Forelimb muscle (tissue), 1 donor: ENCODE results near the gene KRTAP10-11. TPM values are rescaled to one million over a fixed set of nuclear protein-coding genes. Genes with fewer than 3 reads are reported as not detected.
"Not testable (repeated sequence)": the region's sequence is repeated elsewhere in the genome, so short reads cannot be mapped to it uniquely, and the experiment has no call there.

Experiments used
- DNase-seq: peaks from one replicate; pipeline ENCODE4 v3.0.0-alpha.2; 2013; ENCODE audit warnings: low read depth
- polyA plus RNA-seq: library from polyadenylated mRNA; unstranded; fragments of 120-200 nt; gene quantifications from one replicate; pipeline ENCODE4 v1.2.1, GENCODE V29; 2013; ENCODE audit not compliant: insufficient read length

The KRTAP10-11 gene
- polyA plus RNA-seq, 1 donor = not detected

DNA sequence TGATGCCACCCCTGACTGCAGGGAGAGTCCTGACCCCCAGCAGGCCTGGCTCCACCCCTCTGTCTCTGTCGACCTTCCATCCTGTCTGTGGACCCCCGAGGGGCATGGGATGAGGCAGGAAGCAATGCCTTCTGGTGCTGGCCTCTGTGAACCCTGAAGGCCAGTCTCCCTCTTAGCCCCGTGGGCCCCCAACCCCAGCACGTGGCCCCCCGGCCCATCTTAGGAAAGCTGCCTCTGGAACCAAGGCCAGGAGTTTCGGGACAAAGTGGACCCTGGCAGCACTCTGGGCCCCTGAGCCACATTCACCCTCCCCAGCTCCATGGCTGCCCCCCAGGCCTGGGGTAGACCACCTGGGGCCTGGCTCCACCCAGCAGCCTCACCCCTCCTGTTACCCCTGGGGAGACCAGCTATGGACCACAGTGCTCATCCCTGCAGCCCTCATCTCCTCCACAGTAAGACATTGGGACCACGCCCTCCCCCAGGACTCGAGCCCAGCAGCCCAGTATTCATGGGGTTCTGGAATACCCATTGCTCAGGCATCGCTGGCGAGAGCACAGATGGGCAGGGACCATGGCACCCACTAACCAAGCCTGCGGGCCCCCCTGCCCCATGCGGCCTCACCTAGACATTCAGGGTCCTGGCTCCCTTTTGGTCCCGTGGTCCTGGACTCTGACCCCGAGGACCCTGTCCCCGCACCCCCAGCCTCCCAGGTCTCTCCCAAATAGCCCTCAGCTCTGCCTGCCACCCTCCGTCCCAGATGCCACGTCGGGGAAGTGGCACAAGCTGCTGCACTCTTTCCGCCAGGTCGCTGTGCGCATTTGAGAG lies 7.5 kb upstream of the KRTAP10-11 start:
- not testable (repeated sequence) for DNase-seq

DNA sequence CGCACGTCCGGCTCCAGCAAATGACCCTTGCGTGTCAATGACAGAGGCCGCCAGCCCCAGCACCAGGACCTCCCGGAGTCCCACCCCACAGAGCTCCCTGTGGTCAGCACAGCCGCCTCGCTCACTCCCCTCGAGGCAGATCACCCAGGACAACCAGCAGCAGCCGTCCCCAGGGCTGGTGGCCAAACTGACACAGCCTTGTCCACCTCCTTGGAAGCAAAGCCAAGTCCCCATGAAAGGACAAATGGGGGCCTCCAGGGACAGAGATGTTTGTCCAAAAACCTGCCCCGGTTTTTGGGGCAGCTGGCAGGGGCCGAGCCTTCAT lies 6.9 kb upstream of the KRTAP10-11 start:
- DNase-seq = no peak

DNA sequence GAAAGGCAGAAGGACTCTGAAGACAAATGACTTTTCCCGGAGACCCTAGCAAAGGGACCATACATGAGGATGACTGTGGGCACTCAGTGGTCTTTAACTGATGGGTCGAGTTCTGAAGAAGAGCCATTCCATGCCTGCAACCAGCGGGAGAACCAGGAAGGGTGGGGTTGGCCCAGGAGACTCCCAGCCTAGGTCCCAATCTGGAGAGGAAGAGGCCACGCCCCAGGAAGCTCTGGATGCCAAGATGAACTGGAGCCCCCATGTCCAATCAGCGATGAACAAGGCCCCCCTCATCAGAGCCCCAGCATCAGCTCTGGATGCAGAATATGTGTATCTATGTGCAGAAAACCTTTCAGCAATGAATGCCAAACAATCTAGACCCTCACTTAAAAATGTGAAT lies 5.5 kb upstream of the KRTAP10-11 start:
- DNase-seq = no peak

DNA sequence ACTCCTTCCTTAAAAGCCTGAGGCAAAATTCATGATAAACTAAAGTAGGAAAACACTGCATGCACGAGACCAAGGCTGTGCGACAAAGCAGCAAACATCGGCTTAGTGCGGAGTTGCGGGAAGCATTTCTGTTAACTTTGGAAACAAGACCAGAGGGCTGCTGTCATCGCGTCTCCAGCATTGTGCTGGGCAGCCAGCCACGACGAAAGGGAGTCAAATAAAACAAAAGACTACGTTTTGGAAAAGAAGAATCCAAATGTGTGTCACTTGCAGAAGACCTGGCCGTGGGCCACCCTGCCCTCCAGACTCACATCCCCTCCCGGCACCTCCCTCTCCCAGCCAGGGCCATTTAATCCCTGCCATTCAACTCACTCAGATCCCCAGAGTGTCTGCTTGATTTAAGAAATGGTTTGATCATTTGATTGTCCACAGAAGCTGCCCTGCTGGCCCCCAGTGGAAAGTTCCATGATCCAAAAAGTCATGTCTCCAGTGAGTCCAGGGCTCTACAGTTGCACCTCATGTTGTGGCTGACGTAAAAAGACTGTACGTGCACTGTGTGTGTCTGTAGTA lies 2.4 kb upstream of the KRTAP10-11 start:
- no peak for DNase-seq

DNA sequence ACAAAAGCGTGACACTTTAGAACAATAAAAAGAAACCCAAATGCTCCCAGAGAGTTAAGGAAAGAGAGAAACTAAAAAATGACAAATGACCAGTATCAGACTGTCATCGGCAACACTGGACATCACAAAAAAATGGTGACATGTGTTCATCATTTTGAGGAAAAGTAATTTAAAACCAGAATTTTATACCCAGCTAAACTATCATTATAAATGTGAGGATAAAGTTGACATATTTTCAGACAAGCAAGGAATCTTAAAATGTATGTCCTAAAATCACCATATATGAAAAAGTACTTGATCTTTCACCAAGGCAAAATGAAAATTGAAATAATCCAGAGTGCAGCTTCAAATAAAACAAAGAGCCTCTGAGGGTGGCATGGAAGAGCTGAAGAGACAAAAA lies 1.3 kb upstream of the KRTAP10-11 start:
- DNase-seq = no peak

DNA sequence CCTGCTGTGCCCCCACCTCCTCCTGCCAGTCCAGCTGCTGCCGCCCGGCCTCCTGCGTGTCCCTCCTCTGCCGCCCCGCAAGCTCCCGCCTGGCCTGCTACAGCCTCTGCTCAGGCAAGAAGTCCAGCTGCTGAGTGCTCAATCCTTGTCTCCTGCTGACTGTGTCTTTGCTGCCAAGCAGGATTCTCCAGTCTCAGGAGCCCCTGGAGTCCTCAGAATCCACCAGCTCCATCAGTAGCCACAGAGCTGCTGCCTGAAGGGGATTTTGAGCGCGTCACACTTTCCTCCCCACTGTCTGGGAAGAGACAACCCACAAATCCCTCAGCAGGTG lies 973 bp downstream of the KRTAP10-11 start:
- DNase-seq = no peak

DNA sequence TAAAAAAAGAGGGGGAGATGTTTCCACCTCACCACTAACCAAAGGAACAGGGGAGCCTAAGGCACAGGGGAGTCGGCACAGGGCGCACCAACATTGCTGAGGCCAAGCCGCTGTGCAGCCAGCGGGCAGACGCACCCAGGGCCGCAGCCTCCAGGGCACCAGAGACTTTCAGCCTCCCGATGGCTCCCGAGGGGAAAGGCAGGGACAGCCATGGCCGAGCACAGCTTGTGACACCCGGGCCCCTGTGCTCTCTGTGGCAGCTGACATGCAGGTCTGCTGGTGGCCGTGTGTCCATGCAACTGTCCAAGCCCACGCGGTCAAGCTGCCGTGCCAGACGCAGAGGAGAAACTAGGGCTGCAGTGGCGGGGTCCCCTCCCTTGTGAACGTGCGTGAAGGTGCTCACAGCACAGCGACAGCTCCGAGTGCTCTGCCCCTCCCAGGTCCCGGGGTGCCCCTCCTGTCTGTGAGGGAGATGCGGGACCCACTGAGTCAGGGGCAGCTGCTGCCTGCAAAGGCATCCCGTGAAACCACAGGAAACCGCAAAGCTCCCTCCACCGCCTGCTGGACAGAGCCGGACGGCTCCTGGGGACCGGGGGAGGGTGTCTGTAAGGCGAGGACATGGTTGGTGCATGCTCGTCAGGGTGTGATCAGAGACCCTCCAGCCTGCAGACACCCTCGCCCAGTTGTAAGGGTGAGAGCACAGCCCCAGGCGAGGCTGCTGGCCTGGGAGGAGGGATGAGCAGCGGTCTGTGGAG lies 2.5 kb downstream of the KRTAP10-11 start:
- no peak for DNase-seq

DNA sequence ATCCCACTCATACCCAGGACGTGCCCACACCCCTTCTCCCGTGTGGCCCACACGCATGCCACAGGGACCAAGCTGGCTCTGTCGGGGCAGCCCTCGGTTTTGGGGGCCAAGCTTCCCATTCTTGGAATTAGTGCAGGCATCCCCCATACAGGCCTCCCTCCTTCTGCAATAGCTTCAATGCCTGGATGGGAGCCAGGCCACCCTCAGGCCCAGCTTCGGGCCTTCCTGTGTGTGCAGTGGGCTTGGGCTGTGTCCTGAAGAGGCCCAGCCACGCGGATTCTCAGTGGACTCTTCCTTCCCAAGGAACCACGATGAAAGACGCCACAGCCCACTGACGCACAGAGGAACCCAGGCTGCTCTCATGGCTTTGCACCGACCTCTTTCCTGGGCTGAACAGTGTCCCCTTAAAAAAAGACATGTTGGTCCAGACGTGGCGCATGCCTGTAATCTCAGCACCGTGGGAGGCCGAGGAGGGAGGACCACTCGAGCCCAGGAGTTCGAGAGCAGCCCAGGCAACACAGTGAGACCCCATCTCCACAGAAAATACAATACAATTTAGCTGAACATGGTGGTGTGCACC lies 3.4 kb downstream of the KRTAP10-11 start:
- DNase-seq = no peak

DNA sequence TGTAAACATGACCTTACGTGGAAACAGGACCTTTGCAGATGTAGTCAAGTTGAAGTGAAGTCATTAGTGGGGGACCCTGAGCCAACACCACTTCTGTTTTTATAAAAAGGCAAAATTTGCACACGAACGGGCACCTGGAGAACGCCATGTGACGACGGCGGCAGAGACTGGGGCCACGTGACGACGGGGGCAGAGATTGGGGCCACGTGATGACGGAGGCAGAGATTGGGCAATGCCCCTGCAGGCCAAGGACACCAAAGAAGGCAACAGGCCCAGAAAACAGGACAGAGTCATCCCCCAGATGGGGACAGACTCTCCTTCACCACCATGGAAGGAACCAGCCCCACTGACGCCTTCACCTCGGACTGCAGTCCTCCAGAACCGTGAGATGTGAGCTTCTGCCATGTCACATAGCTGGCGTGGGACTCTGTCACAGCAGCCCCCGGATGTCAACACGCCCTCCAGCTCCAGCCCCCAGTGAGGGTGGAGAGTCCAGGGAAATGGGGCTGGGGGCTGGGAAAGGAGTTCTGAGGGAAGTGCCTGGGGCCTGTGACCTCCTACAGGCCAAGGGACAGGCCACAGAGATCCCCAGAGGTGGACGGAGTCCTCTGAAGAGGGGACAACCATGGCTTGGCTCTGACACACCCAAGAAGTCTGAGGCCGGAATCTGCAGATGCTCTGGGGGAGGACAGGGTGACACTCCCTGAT lies 4.2 kb downstream of the KRTAP10-11 start:
- no peak for DNase-seq

DNA sequence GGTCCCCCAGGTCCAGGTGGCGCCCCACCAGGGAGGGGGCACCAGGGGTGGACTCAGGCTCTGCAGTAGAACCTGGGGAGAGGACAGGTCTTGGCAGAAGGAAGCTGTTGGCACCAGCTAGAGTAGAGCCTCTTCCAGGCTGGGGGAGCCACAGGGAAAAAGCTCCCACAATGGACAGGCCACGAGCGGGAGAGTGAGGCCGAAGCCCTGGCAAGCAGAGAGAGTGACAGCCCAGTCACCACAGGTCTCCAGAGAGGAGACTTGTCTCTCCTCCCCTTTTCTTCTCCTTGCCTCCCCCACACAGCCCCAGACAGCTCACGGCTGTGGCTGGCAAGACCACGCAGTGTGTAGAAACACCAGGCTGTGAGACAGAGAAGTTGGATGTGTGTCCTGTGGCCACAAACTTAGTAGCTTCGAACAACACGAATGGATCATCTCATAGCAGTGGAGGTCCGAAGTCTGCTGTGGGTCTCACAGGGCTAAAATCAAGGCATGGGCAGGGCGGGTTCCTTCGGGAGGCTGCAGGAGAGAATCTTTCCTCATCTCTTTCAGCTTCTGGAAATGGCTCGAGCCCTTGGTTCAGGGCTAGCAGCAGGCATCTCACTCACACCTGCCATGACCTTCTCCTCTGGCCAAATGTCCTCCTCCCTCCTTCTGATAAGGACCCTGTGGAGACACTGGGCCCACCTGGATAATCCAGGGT lies 4.9 kb downstream of the KRTAP10-11 start:
- no peak for DNase-seq

DNA sequence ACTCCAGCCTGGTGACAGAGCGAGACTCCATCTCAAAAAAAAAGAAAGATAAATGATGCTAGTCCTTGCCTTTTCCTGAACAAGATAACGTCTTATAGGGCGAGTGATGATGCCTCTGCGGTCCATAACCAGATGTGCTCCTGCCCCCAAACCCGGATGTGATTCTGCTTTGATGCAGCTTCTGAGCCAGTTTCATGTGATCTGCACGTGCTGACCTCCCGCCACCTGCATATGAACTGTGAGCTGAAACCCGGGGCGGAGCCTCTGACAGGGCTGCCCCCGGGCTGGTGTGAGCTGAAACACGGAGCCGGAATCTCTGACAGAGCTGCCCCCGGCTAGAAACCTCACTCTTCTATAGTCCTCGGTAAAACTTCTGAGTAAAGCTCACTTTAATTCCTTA lies 6.9 kb downstream of the KRTAP10-11 start:
- no peak for DNase-seq

DNA sequence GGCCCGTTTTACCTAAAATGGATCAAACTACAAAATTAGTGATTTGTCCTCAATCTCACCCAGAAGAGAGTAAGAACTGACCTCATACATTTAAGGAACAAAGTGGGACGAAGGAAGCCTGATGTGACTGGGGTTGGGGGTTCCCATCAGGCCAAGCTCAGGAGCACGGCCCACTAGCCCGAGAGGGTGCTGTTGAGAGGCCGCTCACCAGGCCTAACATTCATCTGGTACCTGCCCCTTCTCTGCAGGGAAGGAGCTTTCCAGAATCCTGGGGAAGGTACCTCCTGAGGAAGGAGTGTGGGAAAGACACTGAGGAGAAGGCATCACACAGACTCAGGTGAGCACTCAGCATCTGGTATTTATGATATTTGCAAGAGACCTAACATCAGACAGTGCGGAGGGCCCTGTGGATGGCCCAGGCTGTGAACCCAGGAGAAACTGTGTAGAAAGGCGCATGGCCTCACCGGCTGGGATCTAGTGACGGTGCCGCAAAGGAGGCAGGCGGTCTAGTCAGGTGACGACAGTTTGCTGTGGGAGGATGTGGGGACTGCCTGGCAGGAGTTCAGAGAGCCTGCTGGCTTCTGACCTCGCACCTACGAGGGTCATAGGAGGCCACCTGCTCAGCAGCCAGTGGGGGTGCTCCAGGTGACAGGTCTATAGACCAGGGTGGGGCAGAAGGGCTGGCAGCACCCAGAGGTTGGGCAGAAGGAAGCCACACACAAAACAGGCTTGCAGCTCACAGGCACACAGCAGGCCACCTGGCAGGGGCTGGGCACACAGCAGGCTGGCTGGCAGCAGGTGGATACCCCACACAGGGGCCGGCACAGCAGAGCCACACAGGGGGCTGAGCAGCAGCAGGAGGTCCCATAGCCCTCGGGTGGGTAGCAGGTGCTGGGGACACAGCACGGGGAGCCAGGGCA lies 7.7 kb downstream of the KRTAP10-11 start:
- DNase-seq = no peak

DNA sequence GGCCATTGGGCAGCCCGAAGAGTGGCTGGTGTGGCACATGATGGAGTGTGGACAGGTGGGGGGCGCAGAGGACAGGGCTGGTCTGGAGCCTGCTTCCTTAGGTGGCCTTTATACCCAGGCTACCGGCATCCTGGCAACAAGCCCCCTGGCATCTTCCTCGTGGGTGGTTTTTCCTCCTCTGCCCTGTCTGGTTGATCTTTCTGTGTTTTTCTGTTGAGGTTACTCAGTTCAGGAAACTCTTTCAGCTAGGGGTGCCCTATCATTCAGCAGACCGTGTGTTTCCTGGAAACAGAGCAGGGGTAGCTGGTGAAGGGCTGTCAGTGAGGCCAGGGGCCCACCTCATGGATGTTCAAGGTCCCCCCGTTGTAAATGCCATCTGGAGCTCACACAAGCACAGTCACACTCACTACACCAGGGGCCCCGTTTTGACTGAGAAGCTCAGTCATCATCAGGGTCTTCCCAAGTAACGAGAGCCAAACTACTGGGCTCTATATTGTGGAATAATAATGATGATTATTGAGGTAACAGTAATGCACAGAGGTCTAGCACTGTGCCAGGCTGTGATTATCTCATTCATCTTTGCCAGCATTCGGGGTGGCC lies 8.5 kb downstream of the KRTAP10-11 start, which contains the start of gene KRTAP12-4:
TSS of gene KRTAP12-4 (minus strand) at position 84 of the 600 bp plus-strand sequence. CDS start at position 39, 45 bp downstream.
- no peak for DNase-seq

DNA sequence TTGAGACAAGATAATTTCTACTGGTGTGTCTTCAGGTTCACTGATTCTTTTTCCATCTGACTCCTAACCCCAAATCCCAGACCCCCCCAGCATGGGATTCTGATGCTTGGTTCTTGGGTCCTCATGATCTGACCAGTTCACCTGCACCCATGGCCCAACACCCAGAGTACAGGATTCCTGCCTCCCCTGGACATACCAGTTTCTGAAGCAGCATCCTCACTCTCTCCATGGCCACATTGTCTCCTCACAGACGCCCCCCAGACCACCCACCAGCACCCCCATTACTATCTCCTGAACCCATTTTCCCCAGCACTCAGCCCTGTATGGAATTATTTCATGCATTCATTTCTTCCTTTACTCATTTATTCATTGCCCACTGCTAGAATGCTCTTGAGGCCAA lies 10.7 kb downstream of the KRTAP10-11 start:
- DNase-seq = no peak

DNA sequence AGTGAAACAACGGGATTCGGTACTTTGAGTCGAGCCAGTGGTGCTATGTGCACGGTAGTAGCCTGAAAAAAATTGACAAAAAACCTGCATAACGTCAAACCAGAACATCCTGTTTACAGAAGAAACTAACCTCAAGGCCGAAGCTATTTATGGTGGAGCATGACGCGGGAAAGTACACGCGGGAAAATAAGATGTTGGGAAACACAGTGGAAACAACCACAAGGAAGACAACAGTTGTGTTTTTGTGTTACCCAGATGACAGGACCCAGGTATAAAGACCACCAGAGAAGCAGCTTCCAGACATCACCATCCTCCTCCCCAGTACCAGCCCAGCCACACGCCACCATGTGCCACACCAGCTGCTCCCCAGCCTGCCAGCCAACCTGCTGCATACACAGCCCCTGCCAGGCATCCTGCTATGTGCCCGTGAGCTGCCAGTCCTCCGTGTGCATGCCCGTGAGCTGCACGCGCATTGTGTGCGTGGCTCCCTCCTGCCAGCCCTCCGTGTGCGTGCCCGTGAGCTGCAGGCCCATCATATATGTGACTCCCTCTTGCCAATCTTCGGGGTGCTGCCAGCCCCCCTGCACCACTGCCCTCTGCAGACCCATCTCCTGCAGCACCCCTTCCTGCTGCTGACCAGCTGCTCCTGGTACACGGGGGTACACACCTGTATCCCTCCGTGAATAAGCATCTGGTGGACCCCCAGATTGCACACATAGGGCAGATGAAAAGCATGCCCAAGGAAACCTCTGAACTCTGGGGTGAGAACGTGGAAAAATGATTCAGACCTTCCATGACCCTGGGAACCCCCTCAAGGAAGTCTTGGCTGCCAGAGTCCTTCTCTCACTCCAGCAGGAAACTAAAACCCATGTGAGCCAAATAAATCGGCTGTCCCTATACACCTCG lies 11.7 kb downstream of the KRTAP10-11 start, which contains the start of gene KRTAP12-3:
TSS of gene KRTAP12-3 (plus strand) at position 298 of the 906 bp plus-strand sequence. CDS start at position 346, 48 bp downstream.
- no peak for DNase-seq

DNA sequence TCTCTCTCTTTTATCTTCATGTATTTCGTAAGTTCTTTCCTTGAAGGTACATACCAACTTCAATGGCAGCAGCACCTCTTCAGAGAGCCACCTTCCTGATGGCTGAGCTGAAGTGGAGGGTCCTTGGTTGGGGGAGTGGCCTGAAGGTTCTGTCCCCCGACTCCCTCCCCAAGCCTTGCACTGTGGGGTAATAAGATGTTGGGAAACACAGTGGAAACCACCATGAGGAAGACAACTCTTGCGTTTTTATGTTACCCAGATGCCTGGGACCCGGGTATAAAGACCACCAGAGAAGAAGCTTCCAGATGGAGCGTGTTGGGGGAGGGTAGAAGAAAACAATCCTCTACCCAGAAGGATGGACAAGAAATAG lies 12.3 kb downstream of the KRTAP10-11 start:
- no peak for DNase-seq

DNA sequence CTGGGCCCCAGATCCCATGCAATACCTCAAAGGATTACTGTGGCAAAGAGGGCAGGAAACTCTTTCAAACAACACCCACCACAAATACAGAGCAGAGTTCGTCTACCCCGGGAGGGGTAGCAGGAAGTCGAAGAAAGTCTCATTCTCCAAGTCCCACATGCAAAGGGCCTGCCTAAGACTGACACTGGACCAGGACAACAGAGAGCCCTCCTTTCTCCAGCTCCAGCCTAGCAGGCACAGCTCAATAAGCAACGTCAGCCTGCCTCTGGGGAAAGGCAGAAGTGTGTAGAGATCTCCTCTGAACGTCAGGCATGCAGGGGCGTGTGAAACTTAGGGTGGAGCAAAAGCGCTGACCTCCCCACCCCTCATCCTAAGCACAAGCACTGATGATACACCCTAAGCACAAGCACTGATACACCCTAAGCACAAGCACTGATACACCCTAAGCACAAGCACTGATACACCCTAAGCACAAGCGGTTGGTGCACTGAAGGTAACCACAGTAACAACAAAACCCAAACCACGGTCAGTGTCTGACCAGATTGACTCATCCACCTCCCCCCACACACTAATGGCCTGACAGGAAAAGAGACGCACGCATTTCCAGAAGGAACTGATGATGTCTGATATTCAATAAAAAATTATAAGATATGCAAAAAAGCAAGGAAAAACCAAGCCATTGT lies 12.8 kb downstream of the KRTAP10-11 start:
- no peak for DNase-seq

DNA sequence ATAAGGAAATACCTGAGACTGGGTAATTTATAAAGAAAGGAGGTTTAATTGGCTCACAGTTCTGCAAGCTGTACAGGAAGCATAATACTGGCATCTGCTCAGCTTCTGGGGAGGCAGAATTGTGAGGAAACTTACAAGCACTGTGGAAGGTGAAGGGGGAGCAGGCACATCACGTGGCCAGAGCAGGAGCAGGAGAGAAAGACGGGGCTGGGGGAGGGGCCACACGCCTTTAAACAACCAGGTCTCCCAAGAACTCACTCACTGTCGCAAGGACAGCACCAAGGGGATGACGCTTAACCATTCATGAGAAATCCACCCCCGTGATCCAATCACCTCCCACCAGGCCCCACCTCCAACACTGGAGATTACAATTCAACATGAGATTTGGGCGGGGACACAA lies 15.4 kb downstream of the KRTAP10-11 start:
- DNase-seq = not testable (repeated sequence)
